MCF 10A (cell line): Measurements from ENCODE around the gene MRPL24. TPM values are rescaled to one million over a fixed set of nuclear protein-coding genes. Genes with fewer than 3 reads are reported as not detected.

Experiments used
- BruUV-seq: library from RNA; stranded (reverse); fragments of 400-500 nt; replicated peaks from 2 replicates; lab custom pipeline; 2021; lab: Mats Ljungman, UMichigan
- CTCF ChIA-PET: fragments of 300-600 bp; sonication (Branson Sonifier 250); formaldehyde crosslinking; extraction: SDS; loops from one replicate; lab custom pipeline; 2021; ENCODE audit warnings: antibody characterized with exemption, inconsistent platforms; lab: Yijun Ruan, JAX
- POLR2A ChIA-PET: fragments of 300-600, 350-650 bp; sonication (Branson Sonifier 250); formaldehyde crosslinking; extraction: SDS; loops from one replicate; lab custom pipeline; 2020; ENCODE audit warnings: antibody characterized with exemption, inconsistent platforms; lab: Yijun Ruan, JAX
- DNase-seq: peaks from one replicate; pipeline ENCODE4 v3.0.0-alpha.2; 2018; ENCODE audit not compliant: unreplicated experiment
- H3K27ac Mint-ChIP-seq: one replicate; pipeline ENCODE4 v1.8.0; 2022; ENCODE audit warnings: mild to moderate bottlenecking, low read depth, mixed read lengths; ENCODE audit not compliant: unreplicated experiment
- H3K27me3 Mint-ChIP-seq: one replicate; pipeline ENCODE4 v1.8.0; 2022; ENCODE audit warnings: mixed read lengths; ENCODE audit not compliant: insufficient read depth, unreplicated experiment
- H3K36me3 Mint-ChIP-seq: one replicate; pipeline ENCODE4 v1.8.0; 2022; ENCODE audit warnings: mild to moderate bottlenecking, moderate library complexity, mixed read lengths; ENCODE audit not compliant: insufficient read depth, unreplicated experiment
- H3K4me1 Mint-ChIP-seq: one replicate; pipeline ENCODE4 v1.8.0; 2022; ENCODE audit warnings: mixed read lengths; ENCODE audit not compliant: insufficient read depth, unreplicated experiment
- H3K4me3 Mint-ChIP-seq: one replicate; pipeline ENCODE4 v1.8.0; 2022; ENCODE audit warnings: mild to moderate bottlenecking, moderate library complexity, mixed read lengths; ENCODE audit not compliant: unreplicated experiment
- H3K9me3 Mint-ChIP-seq: one replicate; pipeline ENCODE4 v1.8.0; 2022; ENCODE audit warnings: mixed read lengths; ENCODE audit not compliant: unreplicated experiment
- CTCF ChIP-seq: fragments of 200-600 bp; IDR thresholded peaks from one replicate; pipeline ENCODE4 v1.8.0; 2022; ENCODE audit warnings: antibody characterized with exemption, mild to moderate bottlenecking; ENCODE audit not compliant: unreplicated experiment
- intact Hi-C: fragments of 100-400 bp; cut with micrococcal nuclease; formaldehyde crosslinking; loops from 2 replicates; pipeline ENCODE4 v1.14.1; 2022
- total RNA-seq: library from RNA; stranded (reverse); gene quantifications from 2 replicates; pipeline ENCODE4 v1.2.3, GENCODE V29; 2022

The MRPL24 gene
- total RNA-seq, 1 experiment from 2014 or later = 233 TPM

DNA sequence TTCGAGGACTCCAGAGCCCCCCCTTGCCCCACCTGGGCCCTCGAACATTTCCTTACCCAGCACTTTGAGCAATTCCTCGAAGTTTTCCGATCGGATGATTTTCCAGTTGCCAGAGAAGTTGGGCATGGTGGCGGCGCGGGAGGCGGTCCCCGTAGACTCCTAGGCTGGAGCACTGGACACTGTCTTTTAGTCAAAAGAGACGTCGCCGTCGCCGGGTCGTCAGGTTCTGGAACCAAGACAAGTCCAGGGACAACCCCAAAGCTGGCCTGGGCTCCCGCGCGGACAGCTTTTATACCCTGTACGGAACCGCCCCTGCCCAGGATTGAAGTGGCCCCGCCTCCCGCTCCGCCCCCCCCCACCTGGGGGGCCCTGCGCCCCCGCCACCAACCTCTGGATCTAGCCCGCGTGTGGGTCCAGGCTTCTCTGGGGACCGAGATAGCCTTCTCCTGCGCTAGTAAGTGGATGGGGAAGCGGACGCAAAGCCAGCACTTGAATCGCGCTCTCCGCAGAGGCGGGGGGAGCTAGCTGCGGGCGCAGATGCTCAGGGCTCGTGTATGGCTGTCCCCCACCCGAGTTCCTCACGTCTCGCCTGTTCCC is 35.5 kb downstream of the MRPL24 start, which contains the start of gene CRABP2:
Gene CRABP2 (minus strand): TSS at position 263 of the 597 bp plus-strand sequence. CDS start 137 bp downstream, at position 126.
- H3K9me3 Mint-ChIP-seq = no peaks in the 10 kb centered on the region
- no peaks in the 10 kb centered on the region for H3K36me3 Mint-ChIP-seq
- CTCF ChIA-PET = interaction anchor here (0.7 to 47.2 kb wide), 11 partner anchors 8 to 1456 kb away, joined by 3 to 2415 read pairs (median 4); partner anchors contain the start of genes CRABP2, ISG20L2, METTL25B and NES
- intact Hi-C loops = loop anchor here (1.0 kb wide), 1 partner anchor 16 kb away; no protein-coding TSS in a partner anchor
- DNase-seq = no peak
- peak within 1 kb of the TSS; percentile 66 for H3K4me3 Mint-ChIP-seq
- H3K27me3 Mint-ChIP-seq = no peaks in the 10 kb centered on the region
- BruUV-seq = no TSS peak
- peaks cover 39% of the 10 kb centered on the region for H3K4me1 Mint-ChIP-seq
- POLR2A ChIA-PET = interaction anchor here (1.0 to 9.9 kb wide), 2 partner anchors 16 to 206 kb away, joined by 3 to 63 read pairs; no protein-coding TSS in a partner anchor
- H3K27ac Mint-ChIP-seq = peak within 1 kb of the TSS; percentile 10
- no peak for TF ChIP-seq CTCF

DNA sequence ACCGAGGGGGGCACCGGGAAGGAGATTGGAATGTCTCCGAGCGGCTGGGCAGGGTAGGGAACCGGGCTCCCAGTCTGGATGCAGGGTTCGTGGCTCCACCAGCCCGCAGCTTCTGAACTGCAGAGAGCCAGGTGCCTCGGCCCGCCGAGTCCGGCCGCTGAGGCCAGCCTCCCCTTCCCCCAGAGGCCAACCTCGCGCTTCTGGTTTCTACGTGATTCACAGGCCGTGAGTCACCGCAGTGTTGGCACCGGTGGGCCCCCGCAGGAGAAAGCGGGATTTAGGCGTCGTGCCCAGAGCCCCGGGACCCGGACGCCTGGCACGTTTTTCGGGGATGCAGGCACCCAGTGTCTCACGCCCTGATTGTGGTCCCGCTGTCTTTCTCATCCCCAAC is 36.0 kb downstream of the MRPL24 start:
- POLR2A ChIA-PET = interaction anchor here (1.9 to 9.9 kb wide), 2 partner anchors 16 to 44 kb away, joined by 5 to 63 read pairs; no protein-coding TSS in a partner anchor
- Mint-ChIP-seq H3K27ac (peak overlapping the region; percentile 10), H3K9me3 (no peaks in the 10 kb centered on the region)

DNA sequence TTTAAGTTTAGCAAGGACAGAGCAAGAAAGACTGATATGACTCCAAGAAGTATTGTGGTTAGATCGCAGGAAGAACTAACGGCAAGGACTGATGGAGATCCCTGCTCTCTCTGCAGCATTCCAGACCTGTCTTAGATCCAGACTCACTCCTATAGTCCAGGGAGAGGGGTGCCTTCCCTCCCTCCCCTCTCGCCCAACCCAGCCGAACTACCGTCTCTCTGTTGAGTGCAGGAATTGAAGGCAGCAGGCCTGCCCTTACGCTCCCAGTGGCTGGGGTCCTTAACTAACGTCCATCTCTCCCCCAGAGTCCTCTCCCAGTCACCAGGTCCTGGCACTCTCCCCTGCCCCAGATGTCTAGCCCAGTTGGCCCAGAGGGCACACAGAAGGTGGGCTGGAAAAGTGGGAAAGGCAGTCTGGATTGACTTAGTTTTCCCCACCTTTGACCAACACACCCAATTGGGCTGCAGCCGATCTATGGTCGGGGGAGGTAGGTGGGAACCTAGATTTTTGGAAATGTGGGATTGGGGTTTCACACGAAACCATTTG is 36.6 kb downstream of the MRPL24 start:
- Mint-ChIP-seq H3K36me3 (peaks cover 6% of the 10 kb centered on the region), H3K4me1 (peaks cover 28% of the 10 kb centered on the region), H3K27ac (peak overlapping the region; percentile 10), H3K4me3 (peak overlapping the region; percentile 66), H3K27me3 (no peaks in the 10 kb centered on the region), H3K9me3 (no peaks in the 10 kb centered on the region)
- ChIA-PET CTCF (interaction anchor here (2.9 to 47.2 kb wide), 3 partner anchors 9 to 43 kb away, joined by 18 to 2415 read pairs (median 2415); partner anchors contain the start of genes CRABP2, ISG20L2, METTL25B and NES), POLR2A (interaction anchor here (0.7 to 9.9 kb wide), 3 partner anchors 15 to 43 kb away, joined by 3 to 63 read pairs (median 5); no protein-coding TSS in a partner anchor)
- intact Hi-C loops = no loop called here
- BruUV-seq = no TSS peak
- no peak for TF ChIP-seq CTCF
- no peak for DNase-seq

More for the DNA sequence above, 36.0 kb downstream of the MRPL24 start:
- CTCF ChIA-PET = interaction anchor here (1.4 to 47.2 kb wide), 4 partner anchors 8 to 85 kb away, joined by 4 to 2415 read pairs (median 1216); partner anchors contain the start of genes CRABP2, ISG20L2, METTL25B and NES
- TF ChIP-seq CTCF = no peak
- peak; percentile 95 for DNase-seq
- intact Hi-C loops = loop anchor here (1.0 kb wide), 1 partner anchor 16 kb away; no protein-coding TSS in a partner anchor
- Mint-ChIP-seq H3K27me3 (no peaks in the 10 kb centered on the region), H3K36me3 (no peaks in the 10 kb centered on the region), H3K4me3 (peak overlapping the region; percentile 66), H3K4me1 (peaks cover 34% of the 10 kb centered on the region)
- BruUV-seq = no TSS peak

GRCh38 chr1:156703741-156704140 is 37.1 kb downstream of the MRPL24 start:
- no peak for DNase-seq
- ChIA-PET POLR2A (interaction anchor here (0.7 to 1.9 kb wide), 2 partner anchors 14 to 42 kb away, joined by 3 to 5 read pairs; no protein-coding TSS in a partner anchor), CTCF (interaction anchor here (0.9 to 47.2 kb wide), 4 partner anchors 8 to 77 kb away, joined by 5 to 2415 read pairs (median 1210); partner anchors contain the start of genes CRABP2, ISG20L2, METTL25B and NES)
- H3K9me3 Mint-ChIP-seq = no peaks in the 10 kb centered on the region
- no TSS peak for BruUV-seq
- peaks cover 25% of the 10 kb centered on the region for H3K4me1 Mint-ChIP-seq
- H3K27me3 Mint-ChIP-seq = no peaks in the 10 kb centered on the region
- no peak overlapping the region for H3K27ac Mint-ChIP-seq
- peaks cover 6% of the 10 kb centered on the region for H3K36me3 Mint-ChIP-seq
- intact Hi-C loops = no loop called here
- TF ChIP-seq CTCF = no peak
- H3K4me3 Mint-ChIP-seq = no peak overlapping the region
